CD8-positive, alpha-beta memory T cell (primary cell): ENCODE results near the gene CHRNB2. TPM values are rescaled to one million over a fixed set of nuclear protein-coding genes. Genes with fewer than 3 reads are reported as not detected.

ENCODE experiments used
- CTCF ChIA-PET: fragments of 350-600 bp; sonication (Branson Sonifier 250); formaldehyde crosslinking; loops from one replicate; lab custom pipeline; 2021; ENCODE audit warnings: antibody characterized with exemption; lab: Charles Lee
- POLR2A ChIA-PET: fragments of 350-600 bp; sonication (Branson Sonifier 250); formaldehyde crosslinking; loops from one replicate; lab custom pipeline; 2021; ENCODE audit warnings: antibody characterized with exemption; lab: Charles Lee
- DNase-seq, 5 donors: peaks; one replicate each; pipeline versions ENCODE4 v3.0.0 to v3.0.0-alpha.2; 2020 to 2022; ENCODE audit warnings: mixed read lengths in 1 of 5
- H3K27ac ChIP-seq: one replicate; pipeline ENCODE4 v1.7.0; 2013; ENCODE audit warnings: low read depth, mild to moderate bottlenecking, low read length, moderate library complexity
- H3K27me3 ChIP-seq: 2 replicates; pipeline ENCODE4 v1.7.0; 2013; ENCODE audit warnings: low read length, mild to moderate bottlenecking; ENCODE audit not compliant: insufficient read depth, poor library complexity, severe bottlenecking
- H3K36me3 ChIP-seq: 2 replicates; pipeline ENCODE4 v1.7.0; 2013; ENCODE audit warnings: mild to moderate bottlenecking, low read length, moderate library complexity; ENCODE audit not compliant: insufficient read depth
- H3K4me1 ChIP-seq: 2 replicates; pipeline ENCODE4 v1.7.0; 2013; ENCODE audit warnings: mild to moderate bottlenecking, low read length, moderate library complexity; ENCODE audit not compliant: insufficient read depth
- H3K4me3 ChIP-seq: 2 replicates; pipeline ENCODE4 v1.7.0; 2013; ENCODE audit warnings: mild to moderate bottlenecking, low read length
- H3K9me3 ChIP-seq: 2 replicates; pipeline ENCODE4 v1.7.0; 2013; ENCODE audit warnings: mild to moderate bottlenecking, low read length
- H3K27ac Mint-ChIP-seq, 8 donors: one replicate each; pipeline ENCODE4 v1.8.0; 2020 to 2021; ENCODE audit warnings: mixed read lengths in 8 of 8, mild to moderate bottlenecking in 6 of 8, inconsistent platforms in 3 of 8, moderate library complexity in 3 of 8
- H3K27me3 Mint-ChIP-seq, 2 donors: one replicate each; pipeline ENCODE4 v1.8.0; 2020 to 2021; ENCODE audit warnings: mixed read lengths in 2 of 2, mild to moderate bottlenecking in 1 of 2, moderate library complexity in 1 of 2
- H3K36me3 Mint-ChIP-seq, 3 donors: one replicate each; pipeline ENCODE4 v1.8.0; 2020 to 2021; ENCODE audit warnings: mixed read lengths in 3 of 3, inconsistent platforms in 1 of 3, mild to moderate bottlenecking in 1 of 3
- H3K4me1 Mint-ChIP-seq, 3 donors: one replicate each; pipeline ENCODE4 v1.8.0; 2020 to 2021; ENCODE audit warnings: mixed read lengths in 3 of 3, inconsistent platforms in 1 of 3, mild to moderate bottlenecking in 1 of 3
- H3K4me3 Mint-ChIP-seq, 7 donors: one replicate each; pipeline ENCODE4 v1.8.0; 2020 to 2021; ENCODE audit warnings: mixed read lengths in 7 of 7, mild to moderate bottlenecking in 6 of 7, moderate library complexity in 4 of 7, inconsistent platforms in 2 of 7
- H3K9me3 Mint-ChIP-seq, 5 donors: one replicate each; pipeline ENCODE4 v1.8.0; 2020 to 2022; ENCODE audit warnings: mixed read lengths in 5 of 5, mild to moderate bottlenecking in 3 of 5, moderate library complexity in 2 of 5, inconsistent platforms in 1 of 5
- polyA plus RNA-seq: library from polyadenylated mRNA; unstranded; fragments of 300-500 nt; fragmentation: Illumina TruSeq; gene quantifications from one replicate; pipeline ENCODE4 v1.2.3, GENCODE V29; 2021
- total RNA-seq, 2 experiments: library from RNA; stranded (reverse); gene quantifications; one replicate each; pipeline ENCODE4 v1.2.3, GENCODE V29; 2021

CHRNB2 gene
- total and polyA plus RNA-seq, 3 experiments from 2014 or later = 0.16 TPM; not detected in 2

- H3K4me3 ChIP-seq = peak overlapping the region; percentile 68
- H3K27me3 Mint-ChIP-seq = peaks cover 3 to 4% of the 10 kb centered on the region in 2 donors
- CTCF ChIA-PET = interaction anchor here (1.1 to 1.7 kb wide), 4 partner anchors 16 to 291 kb away, joined by 3 to 4 read pairs (median 3); no protein-coding TSS in a partner anchor
- peak overlapping the region; percentile 97 to 100 (median 99) for H3K27ac Mint-ChIP-seq
- H3K4me3 Mint-ChIP-seq = peak overlapping the region; percentile 89 to 99 (median 95)
- POLR2A ChIA-PET = interaction anchor here (0.5 to 2.4 kb wide), 4 partner anchors 13 to 49 kb away, joined by 3 to 26 read pairs (median 4); partner anchors contain the start of gene ADAR
- peaks cover 29 to 60% (median 53%) of the 10 kb centered on the region in 3 donors for H3K4me1 Mint-ChIP-seq
- H3K27me3 ChIP-seq = no peaks in the 10 kb centered on the region
- peaks cover 8 to 43% (median 16%) of the 10 kb centered on the region in 3 donors for H3K36me3 Mint-ChIP-seq
- peaks cover 29% of the 10 kb centered on the region for H3K4me1 ChIP-seq
- peak overlapping the region; percentile 92 for H3K27ac ChIP-seq
- H3K9me3 Mint-ChIP-seq = peaks cover 0 to 10% (median 5%) of the 10 kb centered on the region in 5 donors
- H3K9me3 ChIP-seq = no peaks in the 10 kb centered on the region
- no peaks in the 10 kb centered on the region for H3K36me3 ChIP-seq
- DNase-seq = no peak
Measured at GRCh38 chr1:154626456-154627256, 59.1 kb downstream of the CHRNB2 start.

DNA sequence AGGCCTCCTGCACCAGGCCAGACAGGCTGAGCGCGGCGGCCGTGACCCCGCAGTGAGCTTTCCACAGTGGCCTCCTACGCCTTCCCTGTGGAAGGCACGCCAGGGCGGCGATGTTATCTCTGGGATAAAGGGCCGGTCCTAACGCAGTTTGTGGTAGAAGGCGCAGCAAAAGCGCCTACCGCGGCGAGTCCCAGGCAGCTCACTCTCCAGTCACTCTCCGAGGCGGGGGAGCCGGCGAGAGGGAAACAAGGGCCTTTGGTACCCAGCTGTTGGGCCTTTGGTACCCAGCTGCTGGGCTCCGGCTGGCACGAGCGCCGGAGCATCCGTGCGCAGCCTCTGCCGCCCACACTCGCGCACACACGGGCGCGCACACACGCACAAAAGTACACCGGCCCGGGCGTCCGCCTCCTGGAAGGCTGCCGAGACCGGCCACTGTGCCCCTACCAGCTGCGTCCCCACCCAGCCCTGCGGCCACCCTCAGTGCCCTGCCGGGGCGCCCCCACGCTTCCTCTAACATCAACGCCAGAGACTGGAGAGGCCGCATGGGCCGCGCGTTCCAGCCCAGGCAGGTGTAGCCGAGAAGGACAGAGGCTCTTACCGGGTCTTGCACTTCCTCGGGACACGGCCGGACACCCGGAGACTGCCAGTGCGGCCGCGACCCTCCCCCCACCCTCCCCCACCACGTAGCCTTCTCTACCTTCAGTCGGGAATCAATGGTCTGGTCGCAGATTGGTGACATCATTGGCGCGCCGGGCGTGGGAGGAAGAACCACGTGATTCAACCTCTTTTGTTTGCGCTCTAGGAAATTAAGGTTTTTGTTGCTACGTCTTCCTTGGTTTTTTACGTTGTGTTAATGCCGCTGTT is 59.9 kb downstream of the CHRNB2 start:
- CTCF ChIA-PET = interaction anchor here (1.4 to 1.7 kb wide), 3 partner anchors 19 to 292 kb away, joined by 3 to 4 read pairs (median 3); no protein-coding TSS in a partner anchor
- Mint-ChIP-seq H3K4me1 (peaks cover 27 to 52% (median 45%) of the 10 kb centered on the region in 3 donors), H3K27ac (peak overlapping the region; percentile 97 to 100 (median 99)), H3K9me3 (peaks cover 0 to 10% (median 5%) of the 10 kb centered on the region in 5 donors), H3K36me3 (peaks cover 11 to 39% (median 16%) of the 10 kb centered on the region in 3 donors), H3K4me3 (peak overlapping the region; percentile 89 to 99 (median 95)), H3K27me3 (peaks cover 3 to 12% of the 10 kb centered on the region in 2 donors)
- Histone ChIP-seq H3K36me3 (no peaks in the 10 kb centered on the region), H3K27ac (peak overlapping the region; percentile 92), H3K4me3 (peak overlapping the region; percentile 68), H3K4me1 (peaks cover 21% of the 10 kb centered on the region), H3K9me3 (no peaks in the 10 kb centered on the region), H3K27me3 (no peaks in the 10 kb centered on the region)
- peak; percentile 77 to 92 (median 82) for DNase-seq
- POLR2A ChIA-PET = interaction anchor here (0.5 to 2.4 kb wide), 4 partner anchors 14 to 50 kb away, joined by 3 to 26 read pairs (median 4); partner anchors contain the start of gene ADAR

GRCh38 chr1:154628121-154628405 is 60.5 kb downstream of the CHRNB2 start:
- no peaks in the 10 kb centered on the region for H3K9me3 ChIP-seq
- H3K4me1 Mint-ChIP-seq = peaks cover 23 to 47% (median 39%) of the 10 kb centered on the region in 3 donors
- ChIA-PET POLR2A (no interaction called here), CTCF (interaction anchor here (1.4 kb wide), 1 partner anchor 20 kb away, joined by 3 read pairs; no protein-coding TSS in a partner anchor)
- peak overlapping the region; percentile 89 to 99 (median 95) for H3K4me3 Mint-ChIP-seq
- peaks cover 20% of the 10 kb centered on the region for H3K4me1 ChIP-seq
- peak overlapping the region; percentile 97 to 100 (median 99) for H3K27ac Mint-ChIP-seq
- no peak for DNase-seq
- H3K4me3 ChIP-seq = peak overlapping the region; percentile 68
- H3K27ac ChIP-seq = peak overlapping the region; percentile 92
- no peaks in the 10 kb centered on the region for H3K27me3 ChIP-seq
- no peaks in the 10 kb centered on the region for H3K36me3 ChIP-seq
- peaks cover 11 to 36% (median 16%) of the 10 kb centered on the region in 3 donors for H3K36me3 Mint-ChIP-seq
- H3K9me3 Mint-ChIP-seq = peaks cover 0 to 10% (median 5%) of the 10 kb centered on the region in 5 donors
- H3K27me3 Mint-ChIP-seq = peaks cover 3 to 14% of the 10 kb centered on the region in 2 donors

DNA sequence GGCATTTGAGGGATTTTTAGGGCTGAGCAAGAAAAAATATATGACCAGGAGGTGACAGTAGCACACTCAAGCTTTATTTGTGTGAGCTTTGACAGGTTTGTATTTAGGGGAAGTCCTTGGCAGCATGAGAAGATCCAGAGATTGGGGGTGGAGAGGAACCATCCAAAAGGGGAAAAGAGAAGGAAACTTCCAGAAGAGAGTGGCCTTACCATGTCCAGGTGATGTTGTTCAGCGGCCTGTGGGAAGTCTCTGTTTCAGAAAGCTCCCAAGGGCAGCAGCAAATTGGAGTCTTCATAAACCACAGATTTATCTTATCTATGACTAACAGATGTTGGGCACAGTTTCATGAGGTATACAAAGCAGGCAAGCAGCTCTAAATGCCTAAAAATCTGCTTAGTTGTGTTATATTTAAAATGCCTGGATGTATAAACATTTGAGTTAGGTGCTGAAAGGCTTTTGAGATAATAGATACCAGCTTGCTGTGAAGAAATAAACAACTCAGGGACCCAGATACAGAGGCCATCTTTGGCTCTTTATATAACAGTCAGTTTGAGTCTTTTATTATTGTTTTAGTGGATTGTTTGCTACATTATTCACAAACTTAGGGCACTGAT is 61.6 kb downstream of the CHRNB2 start:
- Histone ChIP-seq H3K9me3 (no peaks in the 10 kb centered on the region), H3K4me1 (peaks cover 20% of the 10 kb centered on the region), H3K36me3 (no peaks in the 10 kb centered on the region), H3K27ac (peak overlapping the region; percentile 13), H3K4me3 (no peak overlapping the region), H3K27me3 (no peaks in the 10 kb centered on the region)
- Mint-ChIP-seq H3K4me1 (peaks cover 20 to 38% (median 33%) of the 10 kb centered on the region in 3 donors), H3K9me3 (peaks cover 0 to 10% (median 5%) of the 10 kb centered on the region in 5 donors), H3K4me3 (peak overlapping the region; percentile 49 to 97 (median 90)), H3K27ac (peak overlapping the region in 7 of 8 donors; percentile 26 to 100 (median 99)), H3K36me3 (peaks cover 10 to 27% (median 16%) of the 10 kb centered on the region in 3 donors), H3K27me3 (peaks cover 8 to 19% of the 10 kb centered on the region in 2 donors)
- no peak for DNase-seq
- CTCF ChIA-PET = interaction anchor here (1.0 kb wide), 1 partner anchor 24 kb away, joined by 4 read pairs; no protein-coding TSS in a partner anchor
- POLR2A ChIA-PET = no interaction called here

Other genes starting within 250 kb of the CHRNB2 start
- not detected for gene AQP10, start 246.7 kb upstream of the CHRNB2 start, total RNA-seq
- gene AQP10, start 246.7 kb upstream of the CHRNB2 start, polyA plus RNA-seq = not detected
- 10 to 100 TPM; 71.7 to 72.8 TPM for gene ATP8B2, start 242.3 kb upstream of the CHRNB2 start, total RNA-seq
- 69.9 TPM for gene ATP8B2, start 242.3 kb upstream of the CHRNB2 start, polyA plus RNA-seq
- gene IL6R, start 162.4 kb upstream of the CHRNB2 start, total RNA-seq = 1 to 10 TPM; 2.8 to 3.8 TPM
- 12.8 TPM for gene IL6R, start 162.4 kb upstream of the CHRNB2 start, polyA plus RNA-seq
- not detected for gene TDRD10, start 65.6 kb upstream of the CHRNB2 start, total RNA-seq
- not detected for gene TDRD10, start 65.6 kb upstream of the CHRNB2 start, polyA plus RNA-seq
- gene SHE, start 65.4 kb upstream of the CHRNB2 start, total RNA-seq = not detected
- gene SHE, start 65.4 kb upstream of the CHRNB2 start, polyA plus RNA-seq = not detected
- gene UBE2Q1, start 9.1 kb upstream of the CHRNB2 start, total RNA-seq = 10 to 100 TPM; 83.8 to 97.8 TPM
- gene UBE2Q1, start 9.1 kb upstream of the CHRNB2 start, polyA plus RNA-seq = 16.2 TPM
- gene ADAR, start 40.4 kb downstream of the CHRNB2 start, total RNA-seq = 100 to 1,000 TPM; 223 TPM
- gene ADAR, start 40.4 kb downstream of the CHRNB2 start, polyA plus RNA-seq = 157 TPM